Measurements from ENCODE around the gene MLLT3.

DNA sequence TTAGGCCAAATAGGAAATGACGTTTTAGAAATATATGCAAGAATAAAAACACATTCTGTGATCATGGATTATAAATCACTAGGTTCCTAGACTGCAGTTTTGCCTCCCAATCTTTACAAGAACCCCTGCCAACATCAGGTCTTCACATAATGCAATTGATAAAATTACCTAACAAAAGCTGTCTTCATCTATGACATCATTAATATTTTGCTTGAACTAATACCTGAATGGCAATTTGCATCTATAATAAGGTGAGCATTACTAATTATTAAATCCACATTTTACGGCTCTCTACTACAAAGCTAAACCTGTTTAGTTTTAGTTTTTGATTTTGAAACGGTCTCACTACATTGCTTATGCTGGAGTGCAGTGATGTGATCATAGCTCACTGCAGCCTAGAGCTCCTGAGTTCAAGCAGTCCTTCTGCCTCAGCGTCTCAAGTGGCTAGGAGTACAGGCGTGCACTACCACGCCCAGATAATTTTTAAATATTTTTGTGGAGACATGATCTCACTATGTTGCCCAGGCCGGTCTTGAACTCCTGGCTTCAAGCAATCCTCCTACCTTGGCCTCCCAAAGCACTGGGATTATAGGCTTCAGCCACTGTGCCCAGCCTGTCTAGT, 218.0 kb downstream of the MLLT3 start:
- TF ChIP-seq, protein P1, sequence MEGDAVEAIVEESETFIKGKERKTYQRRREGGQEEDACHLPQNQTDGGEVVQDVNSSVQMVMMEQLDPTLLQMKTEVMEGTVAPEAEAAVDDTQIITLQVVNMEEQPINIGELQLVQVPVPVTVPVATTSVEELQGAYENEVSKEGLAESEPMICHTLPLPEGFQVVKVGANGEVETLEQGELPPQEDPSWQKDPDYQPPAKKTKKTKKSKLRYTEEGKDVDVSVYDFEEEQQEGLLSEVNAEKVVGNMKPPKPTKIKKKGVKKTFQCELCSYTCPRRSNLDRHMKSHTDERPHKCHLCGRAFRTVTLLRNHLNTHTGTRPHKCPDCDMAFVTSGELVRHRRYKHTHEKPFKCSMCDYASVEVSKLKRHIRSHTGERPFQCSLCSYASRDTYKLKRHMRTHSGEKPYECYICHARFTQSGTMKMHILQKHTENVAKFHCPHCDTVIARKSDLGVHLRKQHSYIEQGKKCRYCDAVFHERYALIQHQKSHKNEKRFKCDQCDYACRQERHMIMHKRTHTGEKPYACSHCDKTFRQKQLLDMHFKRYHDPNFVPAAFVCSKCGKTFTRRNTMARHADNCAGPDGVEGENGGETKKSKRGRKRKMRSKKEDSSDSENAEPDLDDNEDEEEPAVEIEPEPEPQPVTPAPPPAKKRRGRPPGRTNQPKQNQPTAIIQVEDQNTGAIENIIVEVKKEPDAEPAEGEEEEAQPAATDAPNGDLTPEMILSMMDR (IDR thresholded peaks at IDR 0.05; ENCODE audit: insufficient read depth, low read depth, low read length), result no peak
- TF ChIP-seq EZH2 (IDR thresholded peaks at IDR 0.05; ENCODE audit: insufficient read depth, low read length), result no peak
